ENCODE measurements around the gene CUL9. TPM values are rescaled to one million over a fixed set of nuclear protein-coding genes. Genes with fewer than 3 reads are reported as not detected.

CUL9 gene
- total and polyA plus RNA-seq, 8 donors, result 11.3 to 99.3 (median 15.1) TPM

DNA sequence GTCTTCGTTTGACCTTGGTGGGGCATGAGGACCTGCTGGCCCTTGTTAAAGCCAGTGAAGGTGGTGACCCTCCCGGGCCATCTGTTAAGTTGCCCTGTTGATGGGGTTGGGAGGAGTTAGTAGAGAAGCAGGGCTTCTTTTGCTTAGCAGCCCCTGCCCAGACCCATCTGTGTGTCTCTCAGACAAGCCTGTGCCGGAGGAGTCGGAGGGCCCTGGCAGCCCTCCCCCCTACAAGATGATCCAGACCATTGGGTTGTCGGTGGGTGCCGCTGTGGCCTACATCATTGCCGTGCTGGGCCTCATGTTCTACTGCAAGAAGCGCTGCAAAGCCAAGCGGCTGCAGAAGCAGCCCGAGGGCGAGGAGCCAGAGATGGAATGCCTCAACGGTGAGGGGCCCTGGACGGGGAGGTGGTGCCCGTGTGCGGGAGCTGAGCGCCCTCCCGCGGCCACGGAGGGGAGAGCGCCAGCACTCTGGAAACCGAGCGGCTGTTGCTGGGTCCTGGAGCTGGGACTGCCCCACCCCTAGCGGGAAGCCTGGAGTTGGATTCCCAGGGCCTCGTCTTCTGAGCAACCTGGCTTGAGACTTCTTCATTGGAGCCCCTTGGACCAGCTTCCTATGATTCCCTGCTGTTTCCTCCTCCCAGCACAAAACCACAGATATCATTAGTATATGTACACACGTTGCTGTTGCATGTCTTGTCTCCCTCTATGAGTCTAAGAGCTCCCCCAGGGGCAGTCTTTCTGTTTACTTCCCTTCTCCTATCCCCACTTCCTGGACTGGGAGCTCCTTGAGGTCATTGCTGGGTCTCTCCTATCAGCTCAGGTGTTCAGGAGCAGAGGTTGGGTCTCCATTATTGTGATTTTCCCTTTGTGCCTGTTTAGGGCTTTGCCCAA is 38.5 kb upstream of the CUL9 start:
- WGBS, 2 donors, result 16% methylated on average over 24 to 25 of the region's 25 CpGs
- Histone ChIP-seq H3K9me3 (no peaks in the 10 kb centered on the region), H3K27ac (no peak overlapping the region), H3K36me3 (no peaks in the 10 kb centered on the region), H3K27me3 (no peaks in the 10 kb centered on the region), H3K4me3 (no peak overlapping the region), H3K4me1 (peaks cover 0 to 6% (median 0%) of the 10 kb centered on the region in 3 donors)
- intact Hi-C loops (cut with DNase I), result loop anchor here in 2 of 3 donors (5.0 to 10.0 kb wide), 2 partner anchors 236 to 239 kb away; no protein-coding TSS in a partner anchor
- ATAC-seq (peak; percentile 99 to 100 (median 99)), FAIRE-seq (no peak), DNase-seq (peak; percentile 77 to 94 (median 90))
- TF ChIP-seq, protein P1, sequence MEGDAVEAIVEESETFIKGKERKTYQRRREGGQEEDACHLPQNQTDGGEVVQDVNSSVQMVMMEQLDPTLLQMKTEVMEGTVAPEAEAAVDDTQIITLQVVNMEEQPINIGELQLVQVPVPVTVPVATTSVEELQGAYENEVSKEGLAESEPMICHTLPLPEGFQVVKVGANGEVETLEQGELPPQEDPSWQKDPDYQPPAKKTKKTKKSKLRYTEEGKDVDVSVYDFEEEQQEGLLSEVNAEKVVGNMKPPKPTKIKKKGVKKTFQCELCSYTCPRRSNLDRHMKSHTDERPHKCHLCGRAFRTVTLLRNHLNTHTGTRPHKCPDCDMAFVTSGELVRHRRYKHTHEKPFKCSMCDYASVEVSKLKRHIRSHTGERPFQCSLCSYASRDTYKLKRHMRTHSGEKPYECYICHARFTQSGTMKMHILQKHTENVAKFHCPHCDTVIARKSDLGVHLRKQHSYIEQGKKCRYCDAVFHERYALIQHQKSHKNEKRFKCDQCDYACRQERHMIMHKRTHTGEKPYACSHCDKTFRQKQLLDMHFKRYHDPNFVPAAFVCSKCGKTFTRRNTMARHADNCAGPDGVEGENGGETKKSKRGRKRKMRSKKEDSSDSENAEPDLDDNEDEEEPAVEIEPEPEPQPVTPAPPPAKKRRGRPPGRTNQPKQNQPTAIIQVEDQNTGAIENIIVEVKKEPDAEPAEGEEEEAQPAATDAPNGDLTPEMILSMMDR (IDR thresholded peaks at IDR 0.05), result peak; percentile 85 to 94 (median 93)

- Histone ChIP-seq H3K4me3 (no peak overlapping the region), H3K9me3 (no peaks in the 10 kb centered on the region), H3K27ac (no peak overlapping the region), H3K36me3 (no peaks in the 10 kb centered on the region), H3K4me1 (peaks cover 0 to 6% (median 5%) of the 10 kb centered on the region in 3 donors), H3K27me3 (no peaks in the 10 kb centered on the region)
- TF ChIP-seq, protein P1 (IDR thresholded peaks at IDR 0.05), result no peak
- WGBS, 2 donors, result 79 to 91% methylated on average over 6 of the region's 6 CpGs
- intact Hi-C loops (cut with DNase I), result loop anchor here in 2 of 3 donors (5.0 to 10.0 kb wide), 2 partner anchors 238 to 240 kb away; no protein-coding TSS in a partner anchor
- FAIRE-seq, result no peak
- no peak for DNase-seq
- no peak for ATAC-seq
Measured at GRCh38 chr6:43144879-43145278, 37.1 kb upstream of the CUL9 start.

DNA sequence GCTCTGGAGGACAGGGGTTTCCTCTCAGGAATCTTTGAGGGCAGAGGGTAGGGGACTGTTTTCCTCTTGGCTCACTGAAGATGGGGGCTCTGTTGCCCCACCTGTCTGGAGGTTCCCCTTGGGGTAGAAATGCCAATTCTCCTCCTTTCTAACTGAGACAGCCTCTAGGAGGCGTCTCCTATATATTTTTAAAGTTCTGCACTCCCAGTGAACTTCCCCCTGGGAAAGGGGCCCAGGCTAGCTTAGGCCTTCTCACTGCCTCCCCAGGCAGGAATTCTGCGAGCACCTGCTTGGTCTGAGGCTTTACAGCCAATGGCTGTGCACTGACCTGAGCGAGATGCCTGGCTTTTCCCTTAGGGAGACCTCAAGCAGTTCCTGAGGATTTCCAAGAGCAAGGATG is 35.7 kb upstream of the CUL9 start:
- H3K4me3 ChIP-seq, result no peak overlapping the region
- H3K27me3 ChIP-seq, result no peaks in the 10 kb centered on the region
- FAIRE-seq (no peak), DNase-seq (no peak), ATAC-seq (no peak)
- WGBS, 2 donors, result 85 to 94% methylated on average over 3 of the region's 3 CpGs
- TF ChIP-seq, protein P1 (IDR thresholded peaks at IDR 0.05), result no peak
- no peaks in the 10 kb centered on the region for H3K9me3 ChIP-seq
- H3K4me1 ChIP-seq, result peaks cover 0 to 13% (median 13%) of the 10 kb centered on the region in 3 donors
- no peaks in the 10 kb centered on the region for H3K36me3 ChIP-seq
- H3K27ac ChIP-seq, result no peak overlapping the region
- intact Hi-C loops (cut with DNase I), result loop anchor here in 1 of 3 donors (10.0 kb wide), 1 partner anchor 241 kb away; no protein-coding TSS in a partner anchor

- TF ChIP-seq, protein P1 (IDR thresholded peaks at IDR 0.05), result no peak
- FAIRE-seq (no peak), ATAC-seq (no peak), DNase-seq (no peak)
- Histone ChIP-seq H3K27ac (no peak overlapping the region), H3K4me1 (peaks cover 0 to 13% (median 13%) of the 10 kb centered on the region in 3 donors), H3K4me3 (no peak overlapping the region), H3K27me3 (no peaks in the 10 kb centered on the region), H3K9me3 (no peaks in the 10 kb centered on the region), H3K36me3 (no peaks in the 10 kb centered on the region)
- intact Hi-C loops (cut with DNase I), result loop anchor here in 1 of 3 donors (10.0 kb wide), 1 partner anchor 242 kb away; no protein-coding TSS in a partner anchor
- WGBS, 2 donors, result 94% methylated on average over 8 of the region's 8 CpGs
Measured at GRCh38 chr6:43146709-43147688, 35.0 kb upstream of the CUL9 start.
